Measurements from ENCODE around the gene CDC42EP5. TPM values are rescaled to one million over a fixed set of nuclear protein-coding genes. Genes with fewer than 3 reads are reported as not detected.
"Not testable (repeated sequence)": the region's sequence is repeated elsewhere in the genome, so short reads cannot be mapped to it uniquely, and the experiment has no call there.

CDC42EP5 gene
- total RNA-seq, 1 donor from 2014 or later = 64.2 TPM

- Histone ChIP-seq H3K9ac (ENCODE audit: low read length) (no peak overlapping the region), H3K4me2 (ENCODE audit: low read length) (peak overlapping the region; percentile 78), H3K27me3 (ENCODE audit: insufficient read depth, low read length) (peaks cover 13% of the 10 kb centered on the region), H3K9me3 (ENCODE audit: insufficient read depth, low read depth, low read length) (no peaks in the 10 kb centered on the region), H4K20me1 (ENCODE audit: insufficient read depth, low read length) (no peaks in the 10 kb centered on the region), H3K4me1 (ENCODE audit: insufficient read depth, low read length) (peaks cover 14% of the 10 kb centered on the region), H3K79me2 (ENCODE audit: insufficient read depth, low read length) (no peaks in the 10 kb centered on the region), H3K36me3 (ENCODE audit: insufficient read depth, low read length) (no peaks in the 10 kb centered on the region), H2AFZ (ENCODE audit: low read depth, low read length) (no peak overlapping the region), H3K4me3 (ENCODE audit: insufficient read depth, low read depth, low read length) (peak overlapping the region; percentile 33), H3K27ac (ENCODE audit: low read depth, low read length) (no peak overlapping the region)
- DNase-seq (ENCODE audit: low read depth) = no peak
- Mint-ChIP-seq H3K4me1 (ENCODE audit: low read depth, unreplicated experiment) (peaks cover 18% of the 10 kb centered on the region), H3K9me3 (ENCODE audit: unreplicated experiment) (no peaks in the 10 kb centered on the region), H3K27ac (ENCODE audit: unreplicated experiment) (peak overlapping the region; percentile 49), H3K36me3 (ENCODE audit: low read depth, unreplicated experiment) (peaks cover 8% of the 10 kb centered on the region), H3K4me3 (ENCODE audit: unreplicated experiment) (peak overlapping the region; percentile 79), H3K27me3 (ENCODE audit: low read depth, unreplicated experiment) (no peaks in the 10 kb centered on the region)
- TF ChIP-seq CTCF (IDR thresholded peaks at IDR 0.05; ENCODE audit: insufficient read depth, low read depth, low read length) = no peak
- no peak for TF ChIP-seq EZH2 (IDR thresholded peaks at IDR 0.05; ENCODE audit: insufficient read depth, low read length)
- no peak for FAIRE-seq
These were observed 2.7 kb downstream of the CDC42EP5 start for GRCh38 chr19:54470276-54470887.

GRCh38 chr19:54469496-54469934 lies 3.6 kb downstream of the CDC42EP5 start:
- Histone ChIP-seq H3K79me2 (ENCODE audit: insufficient read depth, low read length) (no peaks in the 10 kb centered on the region), H3K9me3 (ENCODE audit: insufficient read depth, low read depth, low read length) (no peaks in the 10 kb centered on the region), H3K9ac (ENCODE audit: low read length) (no peak overlapping the region), H3K36me3 (ENCODE audit: insufficient read depth, low read length) (no peaks in the 10 kb centered on the region), H3K4me2 (ENCODE audit: low read length) (no peak overlapping the region), H4K20me1 (ENCODE audit: insufficient read depth, low read length) (no peaks in the 10 kb centered on the region), H3K4me3 (ENCODE audit: insufficient read depth, low read depth, low read length) (no peak overlapping the region), H3K27ac (ENCODE audit: low read depth, low read length) (no peak overlapping the region), H2AFZ (ENCODE audit: low read depth, low read length) (no peak overlapping the region), H3K27me3 (ENCODE audit: insufficient read depth, low read length) (peaks cover 13% of the 10 kb centered on the region), H3K4me1 (ENCODE audit: insufficient read depth, low read length) (peaks cover 18% of the 10 kb centered on the region)
- no peak overlapping the region for H3K27ac Mint-ChIP-seq (ENCODE audit: unreplicated experiment)
- peak overlapping the region; percentile 79 for H3K4me3 Mint-ChIP-seq (ENCODE audit: unreplicated experiment)
- TF ChIP-seq EZH2 (IDR thresholded peaks at IDR 0.05; ENCODE audit: insufficient read depth, low read length) = no peak
- no peak for TF ChIP-seq CTCF (IDR thresholded peaks at IDR 0.05; ENCODE audit: insufficient read depth, low read depth, low read length)
- peaks cover 8% of the 10 kb centered on the region for H3K36me3 Mint-ChIP-seq (ENCODE audit: low read depth, unreplicated experiment)
- no peaks in the 10 kb centered on the region for H3K9me3 Mint-ChIP-seq (ENCODE audit: unreplicated experiment)
- FAIRE-seq (no peak), DNase-seq (ENCODE audit: low read depth) (no peak)
- no peaks in the 10 kb centered on the region for H3K27me3 Mint-ChIP-seq (ENCODE audit: low read depth, unreplicated experiment)
- peaks cover 18% of the 10 kb centered on the region for H3K4me1 Mint-ChIP-seq (ENCODE audit: low read depth, unreplicated experiment)

- H3K9ac ChIP-seq (ENCODE audit: low read length); H3K4me3 ChIP-seq (ENCODE audit: insufficient read depth, low read depth, low read length); H3K27ac Mint-ChIP-seq (ENCODE audit: unreplicated experiment); H3K4me2 ChIP-seq (ENCODE audit: low read length); H3K36me3 ChIP-seq (ENCODE audit: insufficient read depth, low read length); H3K9me3 ChIP-seq (ENCODE audit: insufficient read depth, low read depth, low read length); H3K27me3 Mint-ChIP-seq (ENCODE audit: low read depth, unreplicated experiment); H3K9me3 Mint-ChIP-seq (ENCODE audit: unreplicated experiment); FAIRE-seq; H2AFZ ChIP-seq (ENCODE audit: low read depth, low read length); H3K27ac ChIP-seq (ENCODE audit: low read depth, low read length); DNase-seq (ENCODE audit: low read depth): not testable (repeated sequence)
- Histone ChIP-seq H3K27me3 (ENCODE audit: insufficient read depth, low read length) (peaks cover 10% of the 10 kb centered on the region), H3K4me1 (ENCODE audit: insufficient read depth, low read length) (peaks cover 30% of the 10 kb centered on the region), H3K79me2 (ENCODE audit: insufficient read depth, low read length) (peaks cover 13% of the 10 kb centered on the region), H4K20me1 (ENCODE audit: insufficient read depth, low read length) (peaks cover 13% of the 10 kb centered on the region)
- Mint-ChIP-seq H3K4me1 (ENCODE audit: low read depth, unreplicated experiment) (peaks cover 19% of the 10 kb centered on the region), H3K4me3 (ENCODE audit: unreplicated experiment) (peak overlapping the region; percentile 54), H3K36me3 (ENCODE audit: low read depth, unreplicated experiment) (peaks cover 10% of the 10 kb centered on the region)
These were observed 7.0 kb downstream of the CDC42EP5 start for GRCh38 chr19:54466110-54466480.

Data from astrocyte (in vitro differentiated cells and primary cell).